HepG2 (cell line): ENCODE results near the gene POMP. TPM values are rescaled to one million over a fixed set of nuclear protein-coding genes. Genes with fewer than 3 reads are reported as not detected.

ENCODE experiments used
- FOXP1 ChIP-seq, 2 experiments: fragments of 450-650 bp in 1 of 2; IDR thresholded peaks; 2 replicates each; pipeline ENCODE4 v1.6.1; 2017 to 2018; ENCODE audit warnings: antibody characterized with exemption in 1 of 2
- HOXA5 ChIP-seq: sonication (generic); formaldehyde crosslinking; IDR thresholded peaks from 2 replicates; pipeline ENCODE4 v1.4.0; 2020; ENCODE audit warnings: missing genetic modification reagents
- RBM22 ChIP-seq: fragments of 200-400 bp; formaldehyde crosslinking; optimal IDR thresholded peaks from 2 replicates; pipeline ENCODE3; 2017; ENCODE audit warnings: mild to moderate bottlenecking, low read length, moderate library complexity
- RFXAP ChIP-seq: sonication (generic); formaldehyde crosslinking; IDR thresholded peaks from 2 replicates; pipeline ENCODE4 v1.4.0; 2020; ENCODE audit warnings: missing genetic modification reagents, borderline replicate concordance
- THAP11 ChIP-seq: IDR thresholded peaks from 2 replicates; pipeline ENCODE4 v1.6.1; 2016; ENCODE audit warnings: missing biosample characterization, missing genetic modification reagents
- ZBTB38 ChIP-seq: sonication (generic); formaldehyde crosslinking; IDR thresholded peaks from 2 replicates; pipeline ENCODE4 v1.5.1; 2020; ENCODE audit warnings: mild to moderate bottlenecking, missing genetic modification reagents
- ZNF230 ChIP-seq: sonication (generic); formaldehyde crosslinking; IDR thresholded peaks from 2 replicates; pipeline ENCODE4 v1.4.0; 2020; ENCODE audit warnings: mild to moderate bottlenecking, missing genetic modification reagents
- ZNF749 ChIP-seq: sonication (generic); formaldehyde crosslinking; IDR thresholded peaks from 2 replicates; pipeline ENCODE4 v1.8.0; 2022; ENCODE audit warnings: mild to moderate bottlenecking, missing genetic modification reagents, moderate library complexity, borderline replicate concordance
- ZNF761 ChIP-seq: sonication (generic); formaldehyde crosslinking; conservative IDR thresholded peaks from 2 replicates; pipeline ENCODE4 v1.4.0; 2020; ENCODE audit warnings: mild to moderate bottlenecking, missing genetic modification reagents
- polyA plus RNA-seq, 8 experiments: library from polyadenylated mRNA; depleted of rRNA in 3 of 8; stranded (reverse) in 7 of 8; unstranded in 1 of 8; fragments of >200 nt; fragmentation: Illumina TruSeq in 4 of 8; extraction: Trizol in 4 of 8; gene quantifications; 2 replicates each; pipeline versions ENCODE4 v1.2.1 to v1.2.3, GENCODE V29; 2011 to 2016; ENCODE audit warnings: low read depth in 4 of 8, missing spikeins in 1 of 8, mixed read lengths in 1 of 8; ENCODE audit not compliant: insufficient read depth in 1 of 8
- total RNA-seq, 5 experiments: library from RNA; depleted of rRNA; stranded (reverse); fragments of >200 nt; fragmentation: Illumina TruSeq; extraction: Trizol; gene quantifications; 2 replicates each; pipeline ENCODE4 v1.2.3, GENCODE V29; 2016; ENCODE audit warnings: low read depth in 1 of 5
- TF ChIP-seq, protein P1 (sequence below): sonication (generic); formaldehyde crosslinking; IDR thresholded peaks from 2 replicates; pipeline ENCODE4 v1.8.1; 2023; ENCODE audit warnings: mild to moderate bottlenecking, missing genetic modification reagents
- TF ChIP-seq, protein P2 (sequence below): sonication (generic); formaldehyde crosslinking; IDR thresholded peaks from 2 replicates; pipeline ENCODE4 v1.4.0; 2020; ENCODE audit warnings: mild to moderate bottlenecking, low read depth, missing genetic modification reagents
- TF ChIP-seq, protein P3 (sequence below): sonication (generic); formaldehyde crosslinking; IDR thresholded peaks from 2 replicates; pipeline ENCODE4 v1.4.0; 2020; ENCODE audit warnings: mild to moderate bottlenecking, missing genetic modification reagents
- TF ChIP-seq, protein P4 (sequence below): sonication (generic); formaldehyde crosslinking; IDR thresholded peaks from one replicate; pipeline ENCODE4 v1.5.1; 2020; ENCODE audit warnings: mild to moderate bottlenecking, missing genetic modification reagents; ENCODE audit errors: not compliant biosample characterization
- TF ChIP-seq, protein P5 (sequence below): sonication (generic); formaldehyde crosslinking; IDR thresholded peaks from 2 replicates; pipeline ENCODE4 v1.4.0; 2020; ENCODE audit warnings: missing genetic modification reagents

POMP gene
- total and polyA plus RNA-seq, 2 of the 13 experiments (the other 11 are each of a cell fraction or from before 2014, with no cell fraction given) = 30.6 to 118 TPM

DNA sequence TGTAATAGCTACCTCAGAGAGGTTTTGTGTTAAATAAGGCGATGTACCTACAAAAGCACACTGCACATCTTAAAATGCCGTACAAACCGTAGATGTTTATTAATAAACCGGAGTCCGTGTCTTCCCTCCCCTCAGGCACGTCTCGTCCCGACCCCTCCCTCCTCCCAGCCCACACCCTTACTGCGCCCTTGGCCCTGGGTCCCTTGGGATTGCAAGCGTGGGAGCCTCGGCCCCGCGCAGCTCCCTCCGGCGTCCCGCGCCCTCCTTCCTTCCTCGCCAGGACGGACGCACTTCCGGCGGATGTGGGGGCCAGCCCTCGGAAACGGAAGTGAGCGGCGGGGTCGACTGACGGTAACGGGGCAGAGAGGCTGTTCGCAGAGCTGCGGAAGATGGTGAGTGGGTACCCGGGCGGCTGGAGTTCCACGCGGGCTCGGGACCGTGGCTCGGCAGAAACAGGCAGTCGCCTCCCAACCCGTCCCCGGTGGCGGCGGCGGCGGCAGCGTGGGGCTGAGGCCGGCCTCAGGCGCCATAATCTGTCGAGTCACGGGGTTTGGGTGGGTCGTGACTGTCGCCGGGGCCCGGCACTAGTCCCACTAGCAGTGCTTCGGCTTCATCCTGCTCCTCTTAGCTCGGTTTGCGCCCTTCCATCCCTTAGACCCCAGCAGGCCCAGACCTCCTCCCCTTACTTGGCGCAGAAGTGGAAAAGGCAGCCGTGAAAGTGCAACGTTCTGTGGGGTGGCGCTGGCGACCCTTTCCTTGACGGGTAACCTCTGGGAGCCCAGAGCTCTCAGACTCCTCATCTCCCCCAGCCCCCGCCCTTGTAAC is at the start of gene POMP (continued):
- TF ChIP-seq, protein P1, sequence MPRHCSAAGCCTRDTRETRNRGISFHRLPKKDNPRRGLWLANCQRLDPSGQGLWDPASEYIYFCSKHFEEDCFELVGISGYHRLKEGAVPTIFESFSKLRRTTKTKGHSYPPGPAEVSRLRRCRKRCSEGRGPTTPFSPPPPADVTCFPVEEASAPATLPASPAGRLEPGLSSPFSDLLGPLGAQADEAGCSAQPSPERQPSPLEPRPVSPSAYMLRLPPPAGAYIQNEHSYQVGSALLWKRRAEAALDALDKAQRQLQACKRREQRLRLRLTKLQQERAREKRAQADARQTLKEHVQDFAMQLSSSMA (CRISPR knock-in tag) = peak; percentile 97
- TF ChIP-seq ZNF749 (CRISPR knock-in tag) (no peak), FOXP1 (IDR thresholded peaks at IDR 0.05) (no peak), FOXP1 (CRISPR knock-in tag; IDR thresholded peaks at IDR 0.05) (no peak), HOXA5 (CRISPR knock-in tag) (no peak), ZNF230 (CRISPR knock-in tag) (peak; percentile 87; the same call in 1 of the 2 replicates), RBM22 (no peak), THAP11 (CRISPR knock-in tag) (peak; percentile 91), RFXAP (CRISPR knock-in tag) (0 out of 2 replicates have a peak, but pooled peaks have one; percentile 59), ZBTB38 (CRISPR knock-in tag) (peak; percentile 48; the same call in 1 of the 2 replicates), ZNF761 (CRISPR knock-in tag) (0 out of 2 replicates have a peak, but pooled peaks have one; percentile 48)
- TF ChIP-seq, protein P2, sequence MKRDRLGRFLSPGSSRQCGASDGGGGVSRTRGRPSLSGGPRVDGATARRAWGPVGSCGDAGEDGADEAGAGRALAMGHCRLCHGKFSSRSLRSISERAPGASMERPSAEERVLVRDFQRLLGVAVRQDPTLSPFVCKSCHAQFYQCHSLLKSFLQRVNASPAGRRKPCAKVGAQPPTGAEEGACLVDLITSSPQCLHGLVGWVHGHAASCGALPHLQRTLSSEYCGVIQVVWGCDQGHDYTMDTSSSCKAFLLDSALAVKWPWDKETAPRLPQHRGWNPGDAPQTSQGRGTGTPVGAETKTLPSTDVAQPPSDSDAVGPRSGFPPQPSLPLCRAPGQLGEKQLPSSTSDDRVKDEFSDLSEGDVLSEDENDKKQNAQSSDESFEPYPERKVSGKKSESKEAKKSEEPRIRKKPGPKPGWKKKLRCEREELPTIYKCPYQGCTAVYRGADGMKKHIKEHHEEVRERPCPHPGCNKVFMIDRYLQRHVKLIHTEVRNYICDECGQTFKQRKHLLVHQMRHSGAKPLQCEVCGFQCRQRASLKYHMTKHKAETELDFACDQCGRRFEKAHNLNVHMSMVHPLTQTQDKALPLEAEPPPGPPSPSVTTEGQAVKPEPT (CRISPR knock-in tag) = 0 out of 2 replicates have a peak, but pooled peaks have one; percentile 47
- TF ChIP-seq, protein P3, sequence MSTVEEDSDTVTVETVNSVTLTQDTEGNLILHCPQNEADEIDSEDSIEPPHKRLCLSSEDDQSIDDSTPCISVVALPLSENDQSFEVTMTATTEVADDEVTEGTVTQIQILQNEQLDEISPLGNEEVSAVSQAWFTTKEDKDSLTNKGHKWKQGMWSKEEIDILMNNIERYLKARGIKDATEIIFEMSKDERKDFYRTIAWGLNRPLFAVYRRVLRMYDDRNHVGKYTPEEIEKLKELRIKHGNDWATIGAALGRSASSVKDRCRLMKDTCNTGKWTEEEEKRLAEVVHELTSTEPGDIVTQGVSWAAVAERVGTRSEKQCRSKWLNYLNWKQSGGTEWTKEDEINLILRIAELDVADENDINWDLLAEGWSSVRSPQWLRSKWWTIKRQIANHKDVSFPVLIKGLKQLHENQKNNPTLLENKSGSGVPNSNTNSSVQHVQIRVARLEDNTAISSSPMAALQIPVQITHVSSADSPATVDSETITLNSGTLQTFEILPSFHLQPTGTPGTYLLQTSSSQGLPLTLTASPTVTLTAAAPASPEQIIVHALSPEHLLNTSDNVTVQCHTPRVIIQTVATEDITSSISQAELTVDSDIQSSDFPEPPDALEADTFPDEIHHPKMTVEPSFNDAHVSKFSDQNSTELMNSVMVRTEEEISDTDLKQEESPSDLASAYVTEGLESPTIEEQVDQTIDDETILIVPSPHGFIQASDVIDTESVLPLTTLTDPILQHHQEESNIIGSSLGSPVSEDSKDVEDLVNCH (CRISPR knock-in tag) = 0 out of 2 replicates have a peak, but pooled peaks have one; percentile 46
- TF ChIP-seq, protein P4, sequence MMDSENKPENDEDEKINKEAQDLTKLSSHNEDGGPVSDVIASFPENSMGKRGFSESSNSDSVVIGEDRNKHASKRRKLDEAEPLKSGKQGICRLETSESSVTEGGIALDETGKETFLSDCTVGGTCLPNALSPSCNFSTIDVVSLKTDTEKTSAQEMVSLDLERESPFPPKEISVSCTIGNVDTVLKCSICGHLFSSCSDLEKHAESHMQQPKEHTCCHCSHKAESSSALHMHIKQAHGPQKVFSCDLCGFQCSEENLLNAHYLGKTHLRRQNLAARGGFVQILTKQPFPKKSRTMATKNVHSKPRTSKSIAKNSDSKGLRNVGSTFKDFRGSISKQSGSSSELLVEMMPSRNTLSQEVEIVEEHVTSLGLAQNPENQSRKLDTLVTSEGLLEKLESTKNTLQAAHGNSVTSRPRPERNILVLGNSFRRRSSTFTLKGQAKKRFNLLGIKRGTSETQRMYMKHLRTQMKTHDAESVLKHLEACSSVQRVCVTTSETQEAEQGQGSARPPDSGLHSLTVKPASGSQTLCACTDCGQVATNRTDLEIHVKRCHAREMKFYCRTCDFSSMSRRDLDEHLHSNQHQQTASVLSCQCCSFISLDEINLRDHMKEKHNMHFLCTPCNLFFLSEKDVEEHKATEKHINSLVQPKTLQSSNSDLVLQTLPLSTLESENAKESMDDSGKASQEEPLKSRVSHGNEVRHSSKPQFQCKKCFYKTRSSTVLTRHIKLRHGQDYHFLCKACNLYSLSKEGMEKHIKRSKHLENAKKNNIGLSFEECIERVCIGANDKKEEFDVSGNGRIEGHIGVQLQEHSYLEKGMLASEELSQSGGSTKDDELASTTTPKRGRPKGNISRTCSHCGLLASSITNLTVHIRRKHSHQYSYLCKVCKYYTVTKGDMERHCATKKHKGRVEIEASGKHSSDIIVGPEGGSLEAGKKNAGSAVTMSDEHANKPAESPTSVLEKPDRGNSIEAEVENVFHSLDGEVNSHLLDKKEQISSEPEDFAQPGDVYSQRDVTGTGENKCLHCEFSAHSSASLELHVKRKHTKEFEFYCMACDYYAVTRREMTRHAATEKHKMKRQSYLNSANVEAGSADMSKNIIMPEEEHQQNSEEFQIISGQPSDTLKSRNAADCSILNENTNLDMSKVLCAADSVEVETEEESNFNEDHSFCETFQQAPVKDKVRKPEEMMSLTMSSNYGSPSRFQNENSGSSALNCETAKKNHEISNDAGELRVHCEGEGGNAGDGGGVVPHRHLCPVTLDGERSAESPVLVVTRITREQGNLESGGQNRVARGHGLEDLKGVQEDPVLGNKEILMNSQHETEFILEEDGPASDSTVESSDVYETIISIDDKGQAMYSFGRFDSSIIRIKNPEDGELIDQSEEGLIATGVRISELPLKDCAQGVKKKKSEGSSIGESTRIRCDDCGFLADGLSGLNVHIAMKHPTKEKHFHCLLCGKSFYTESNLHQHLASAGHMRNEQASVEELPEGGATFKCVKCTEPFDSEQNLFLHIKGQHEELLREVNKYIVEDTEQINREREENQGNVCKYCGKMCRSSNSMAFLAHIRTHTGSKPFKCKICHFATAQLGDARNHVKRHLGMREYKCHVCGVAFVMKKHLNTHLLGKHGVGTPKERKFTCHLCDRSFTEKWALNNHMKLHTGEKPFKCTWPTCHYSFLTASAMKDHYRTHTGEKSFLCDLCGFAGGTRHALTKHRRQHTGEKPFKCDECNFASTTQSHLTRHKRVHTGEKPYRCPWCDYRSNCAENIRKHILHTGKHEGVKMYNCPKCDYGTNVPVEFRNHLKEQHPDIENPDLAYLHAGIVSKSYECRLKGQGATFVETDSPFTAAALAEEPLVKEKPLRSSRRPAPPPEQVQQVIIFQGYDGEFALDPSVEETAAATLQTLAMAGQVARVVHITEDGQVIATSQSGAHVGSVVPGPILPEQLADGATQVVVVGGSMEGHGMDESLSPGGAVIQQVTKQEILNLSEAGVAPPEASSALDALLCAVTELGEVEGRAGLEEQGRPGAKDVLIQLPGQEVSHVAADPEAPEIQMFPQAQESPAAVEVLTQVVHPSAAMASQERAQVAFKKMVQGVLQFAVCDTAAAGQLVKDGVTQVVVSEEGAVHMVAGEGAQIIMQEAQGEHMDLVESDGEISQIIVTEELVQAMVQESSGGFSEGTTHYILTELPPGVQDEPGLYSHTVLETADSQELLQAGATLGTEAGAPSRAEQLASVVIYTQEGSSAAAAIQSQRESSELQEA (CRISPR knock-in tag) = peak; percentile 44
- TF ChIP-seq, protein P5, sequence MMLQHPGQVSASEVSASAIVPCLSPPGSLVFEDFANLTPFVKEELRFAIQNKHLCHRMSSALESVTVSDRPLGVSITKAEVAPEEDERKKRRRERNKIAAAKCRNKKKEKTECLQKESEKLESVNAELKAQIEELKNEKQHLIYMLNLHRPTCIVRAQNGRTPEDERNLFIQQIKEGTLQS (CRISPR knock-in tag) = peak; percentile 11; the same call in 1 of the 2 replicates
